Muscle layer of duodenum (tissue), 2 donors: Measurements from ENCODE around the gene C19orf81.

ENCODE experiments used
- H3K27ac ChIP-seq: one replicate; pipeline ENCODE4 v1.7.0; 2013; ENCODE audit warnings: mild to moderate bottlenecking, low read length
- H3K27me3 ChIP-seq: one replicate; pipeline ENCODE4 v1.7.0; 2013; ENCODE audit warnings: low read depth, mild to moderate bottlenecking, control low read depth, low read length
- H3K36me3 ChIP-seq, 2 donors: one replicate each; pipeline ENCODE4 v1.7.0; 2013; ENCODE audit warnings: low read length in 2 of 2, control low read depth in 1 of 2, mild to moderate bottlenecking in 1 of 2; ENCODE audit not compliant: insufficient read depth in 2 of 2, control insufficient read depth in 1 of 2
- H3K4me1 ChIP-seq, 2 donors: one replicate each; pipeline ENCODE4 v1.7.0; 2013; ENCODE audit warnings: low read length in 2 of 2, mild to moderate bottlenecking in 2 of 2, control low read depth in 1 of 2, moderate library complexity in 1 of 2; ENCODE audit not compliant: insufficient read depth in 2 of 2, control insufficient read depth in 1 of 2
- H3K4me3 ChIP-seq, 2 donors: one replicate each; pipeline ENCODE4 v1.7.0; 2013; ENCODE audit warnings: low read length in 2 of 2, low read depth in 1 of 2, mild to moderate bottlenecking in 1 of 2
- H3K9me3 ChIP-seq, 2 donors: one replicate each; pipeline ENCODE4 v1.7.0; 2013; ENCODE audit warnings: low read length in 2 of 2, control low read depth in 1 of 2, mild to moderate bottlenecking in 1 of 2; ENCODE audit not compliant: control insufficient read depth in 1 of 2
- donor health status: healthy.

The C19orf81 gene

DNA sequence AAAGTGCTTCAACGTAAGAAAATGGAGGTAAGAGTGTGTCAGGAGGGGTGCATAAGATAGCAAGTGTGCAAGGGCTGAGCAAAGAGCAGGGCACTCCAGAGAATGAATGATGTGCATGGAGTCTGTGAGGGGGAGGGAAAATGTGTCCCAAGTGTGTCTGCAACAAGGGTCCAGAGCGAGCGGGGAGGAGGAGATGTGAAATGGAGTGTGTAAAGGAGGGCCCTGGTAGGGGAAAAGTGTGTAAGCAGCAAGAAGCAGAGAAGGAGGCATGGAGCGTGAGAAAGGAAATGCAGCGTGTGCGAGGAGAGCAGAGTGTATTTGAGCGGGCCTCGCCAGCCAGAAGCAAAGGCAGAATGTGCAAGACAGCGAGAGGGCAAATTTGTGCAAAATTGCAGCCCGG lies 11.8 kb downstream of the C19orf81 start:
- H3K9me3 ChIP-seq = no peaks in the 10 kb centered on the region
- no peak overlapping the region for H3K4me3 ChIP-seq
- peaks cover 10% of the 10 kb centered on the region for H3K27me3 ChIP-seq
- no peaks in the 10 kb centered on the region for H3K36me3 ChIP-seq
- H3K27ac ChIP-seq = no peak overlapping the region
- peaks cover 0 to 13% of the 10 kb centered on the region in 2 donors for H3K4me1 ChIP-seq

DNA sequence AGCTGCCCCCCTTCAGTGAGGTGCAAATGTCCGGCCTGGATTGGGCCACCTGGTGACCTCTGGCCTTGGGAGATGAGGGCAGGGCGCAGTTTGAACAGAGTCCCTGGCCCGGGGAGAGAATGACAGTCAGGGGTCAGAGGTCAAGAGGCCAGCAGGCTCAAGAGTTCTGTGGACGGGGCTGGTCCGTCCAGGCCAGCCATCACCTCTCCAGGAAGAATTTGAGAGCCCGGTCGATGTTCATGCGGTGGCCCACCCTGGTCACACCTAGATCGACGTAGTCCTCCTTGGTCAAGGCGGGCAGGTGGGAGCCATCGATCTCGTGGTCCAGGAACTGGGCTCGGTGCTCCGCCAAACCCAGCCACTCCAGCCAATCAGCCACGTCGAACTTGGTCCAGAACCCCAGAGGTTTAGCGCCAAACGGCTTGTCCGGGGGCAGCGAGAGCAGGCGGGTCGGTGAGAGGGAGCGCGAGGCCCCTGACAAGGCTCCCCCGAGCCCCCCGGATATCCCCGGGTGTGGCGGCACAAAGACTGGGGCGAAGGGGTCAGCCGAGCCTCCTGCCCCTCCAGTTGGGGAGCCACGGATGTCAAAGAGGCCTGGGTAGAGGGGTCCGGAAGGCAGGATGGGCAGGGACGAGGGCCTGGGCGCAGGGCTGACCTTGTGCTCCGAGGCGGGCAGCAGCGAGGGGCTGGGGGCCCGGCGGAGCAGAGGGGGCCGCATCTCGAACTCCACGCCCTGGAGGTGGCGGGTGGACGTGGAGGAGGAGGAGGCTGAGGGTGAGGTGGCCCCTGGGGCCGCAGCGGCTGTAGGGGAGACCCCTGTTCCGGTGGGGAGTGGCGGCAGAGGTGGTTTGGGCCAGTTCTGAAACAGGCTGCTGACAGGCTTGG lies 12.8 kb downstream of the C19orf81 start:
- peaks cover 0 to 21% of the 10 kb centered on the region in 2 donors for H3K4me1 ChIP-seq
- H3K27ac ChIP-seq = no peak overlapping the region
- H3K27me3 ChIP-seq = peaks cover 15% of the 10 kb centered on the region
- no peak overlapping the region for H3K4me3 ChIP-seq
- H3K9me3 ChIP-seq = no peaks in the 10 kb centered on the region
- no peaks in the 10 kb centered on the region for H3K36me3 ChIP-seq

DNA sequence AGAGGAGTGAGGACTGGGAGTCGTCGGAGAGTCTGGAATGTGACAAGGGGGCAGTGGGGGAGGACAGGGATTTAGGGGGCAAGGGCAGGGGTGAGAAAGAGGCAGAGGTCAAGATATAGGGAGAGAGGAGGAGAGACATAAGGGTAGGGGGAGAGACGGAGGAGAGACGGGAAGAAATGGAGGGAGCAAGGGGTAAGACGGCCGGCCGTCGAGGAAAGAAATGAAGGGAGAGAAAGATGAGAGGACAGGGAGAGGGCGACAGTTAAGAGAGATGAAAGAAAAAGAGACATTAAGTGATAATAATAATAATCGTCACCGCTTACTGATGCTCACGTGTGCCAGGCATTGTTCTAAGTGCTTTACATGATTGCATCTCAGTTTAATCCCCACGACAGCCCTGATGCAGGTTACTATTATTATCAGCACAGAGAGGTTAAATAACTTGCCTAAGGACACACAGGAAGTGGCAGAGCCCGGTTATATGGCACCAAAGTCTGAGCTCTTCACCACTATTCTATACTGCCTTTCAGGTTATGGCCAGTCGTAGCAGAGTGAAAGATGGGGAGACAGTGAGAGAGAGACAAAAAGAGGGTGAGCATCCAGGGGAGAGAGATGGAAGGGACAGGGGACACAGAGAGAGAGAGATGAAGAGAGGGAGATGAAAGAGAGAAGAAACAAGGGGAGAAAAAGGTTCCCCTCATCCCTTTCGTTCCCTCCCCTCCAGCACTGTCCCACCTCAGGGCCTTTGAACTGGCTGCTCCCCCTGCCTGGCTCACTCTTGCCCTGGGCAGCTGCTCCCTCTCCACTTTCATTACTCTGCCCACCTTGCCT lies 13.6 kb downstream of the C19orf81 start:
- no peaks in the 10 kb centered on the region for H3K9me3 ChIP-seq
- no peak overlapping the region for H3K27ac ChIP-seq
- H3K4me1 ChIP-seq = peaks cover 0 to 29% of the 10 kb centered on the region in 2 donors
- no peak overlapping the region for H3K4me3 ChIP-seq
- H3K27me3 ChIP-seq = peaks cover 15% of the 10 kb centered on the region
- H3K36me3 ChIP-seq = no peaks in the 10 kb centered on the region

DNA sequence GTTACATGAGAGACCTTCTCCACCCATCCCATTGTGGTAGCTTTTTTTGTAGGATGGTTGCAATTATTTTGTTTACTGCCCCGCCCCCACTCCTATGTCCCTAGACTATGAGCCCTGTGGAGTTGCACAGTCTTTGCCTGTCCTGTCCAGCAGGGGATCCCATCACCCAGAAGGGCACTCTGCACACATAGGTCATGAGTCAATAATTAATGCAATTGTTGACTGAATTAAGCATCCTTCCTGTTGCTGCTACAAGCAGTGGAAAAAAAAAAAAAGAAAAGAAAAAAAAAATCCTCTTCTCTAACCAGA lies 14.2 kb downstream of the C19orf81 start:
- Histone ChIP-seq H3K4me1 (peaks cover 0 to 29% of the 10 kb centered on the region in 2 donors), H3K27me3 (peaks cover 15% of the 10 kb centered on the region), H3K27ac (no peak overlapping the region), H3K36me3 (no peaks in the 10 kb centered on the region), H3K4me3 (no peak overlapping the region), H3K9me3 (no peaks in the 10 kb centered on the region)

DNA sequence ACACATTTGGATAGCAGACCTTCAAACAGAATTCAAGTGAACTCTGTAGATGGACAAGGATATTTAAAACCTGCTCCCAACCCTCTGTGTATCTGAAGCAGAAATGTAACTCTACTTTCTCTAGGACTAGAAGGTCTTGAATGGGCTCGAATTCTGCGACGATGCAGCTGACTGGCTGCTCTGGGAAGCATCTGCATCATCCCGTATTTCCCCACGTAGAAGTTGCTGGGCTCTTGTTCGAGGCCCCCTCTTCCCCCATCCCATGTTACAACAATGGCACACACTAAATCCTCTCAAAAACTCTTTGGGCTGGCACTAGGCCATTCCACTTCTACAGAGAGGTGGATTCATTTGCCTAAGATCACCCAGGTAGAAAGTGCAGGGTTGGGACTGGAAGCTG lies 15.0 kb downstream of the C19orf81 start:
- Histone ChIP-seq H3K27ac (no peak overlapping the region), H3K9me3 (no peaks in the 10 kb centered on the region), H3K27me3 (peaks cover 11% of the 10 kb centered on the region), H3K36me3 (no peaks in the 10 kb centered on the region), H3K4me1 (peaks cover 0 to 24% of the 10 kb centered on the region in 2 donors), H3K4me3 (no peak overlapping the region)

DNA sequence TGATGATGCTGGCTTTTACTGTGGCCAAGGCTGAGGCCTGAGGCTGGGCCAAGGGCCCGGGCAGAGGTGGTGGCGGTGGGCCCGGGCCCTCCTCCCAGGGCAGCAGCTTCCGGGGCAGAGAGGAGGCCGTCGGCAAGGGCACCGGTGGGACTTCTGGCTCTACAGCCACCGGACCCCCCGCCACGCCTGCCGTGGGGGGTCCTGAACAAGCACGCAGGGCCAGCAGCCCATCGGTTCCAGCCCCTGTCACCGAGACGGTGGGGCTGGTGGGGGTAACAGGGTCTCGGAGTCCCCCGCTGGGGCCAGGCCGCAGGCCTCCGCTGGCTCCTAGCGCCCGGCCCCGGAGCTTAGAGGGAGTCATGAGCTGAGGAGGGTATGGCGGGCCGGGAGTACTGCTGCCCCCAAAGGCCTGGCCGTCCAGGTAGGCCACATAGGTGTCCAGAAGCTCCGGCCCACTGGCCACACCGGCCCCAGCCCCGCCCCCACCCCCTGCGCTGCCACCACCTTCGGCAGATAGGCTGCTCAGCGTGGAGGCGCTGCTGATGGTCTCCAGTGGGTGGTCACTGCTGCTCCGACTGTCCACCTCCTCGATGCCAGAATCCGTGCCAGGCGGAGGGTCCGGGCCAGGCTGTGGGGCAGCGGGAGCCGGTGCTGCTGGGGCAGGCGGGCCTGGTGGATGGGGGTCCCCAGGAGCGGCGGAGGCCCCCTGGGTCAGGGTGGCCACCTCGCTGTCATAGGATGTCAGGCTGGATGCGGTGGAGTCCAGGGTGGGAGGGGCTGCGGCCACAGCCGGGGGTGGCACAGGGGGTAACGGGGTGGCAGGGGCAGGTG lies 17.3 kb downstream of the C19orf81 start:
- H3K4me1 ChIP-seq = peaks cover 0 to 22% of the 10 kb centered on the region in 2 donors
- no peaks in the 10 kb centered on the region for H3K9me3 ChIP-seq
- H3K36me3 ChIP-seq = no peaks in the 10 kb centered on the region
- no peak overlapping the region for H3K27ac ChIP-seq
- H3K4me3 ChIP-seq = no peak overlapping the region
- peaks cover 21% of the 10 kb centered on the region for H3K27me3 ChIP-seq

DNA sequence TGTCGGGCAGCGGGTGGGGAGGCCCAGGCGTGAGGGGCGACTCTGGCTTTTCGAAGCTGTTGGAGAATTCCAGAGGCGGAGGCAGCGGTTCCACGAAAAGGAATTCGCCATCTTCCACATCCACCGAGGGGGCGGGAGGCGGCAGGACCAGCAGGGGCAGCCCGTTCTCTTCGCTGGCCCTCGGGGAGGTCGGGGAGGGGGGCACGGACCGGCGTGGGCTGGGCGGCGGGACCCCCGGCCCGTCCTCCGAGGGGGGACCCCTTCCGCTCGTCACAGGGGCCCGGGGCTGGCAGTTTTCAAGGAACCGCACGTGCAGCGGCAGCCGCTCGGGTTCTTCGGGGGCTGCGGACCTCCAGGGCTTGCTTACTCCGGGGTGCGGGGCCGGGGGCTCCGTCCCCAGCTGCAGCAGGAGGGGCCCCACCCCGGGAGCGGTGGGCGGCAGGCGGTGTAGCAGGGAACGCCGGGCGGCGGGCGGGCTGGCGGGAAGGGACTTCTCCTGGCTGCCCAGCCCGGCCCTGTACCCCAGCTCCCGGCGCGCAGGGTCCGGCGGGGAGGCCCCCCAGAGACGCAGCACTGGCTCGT lies 18.0 kb downstream of the C19orf81 start:
- Histone ChIP-seq H3K36me3 (no peaks in the 10 kb centered on the region), H3K9me3 (no peaks in the 10 kb centered on the region), H3K27me3 (peaks cover 21% of the 10 kb centered on the region), H3K4me3 (no peak overlapping the region), H3K27ac (no peak overlapping the region), H3K4me1 (peaks cover 0 to 22% of the 10 kb centered on the region in 2 donors)

DNA sequence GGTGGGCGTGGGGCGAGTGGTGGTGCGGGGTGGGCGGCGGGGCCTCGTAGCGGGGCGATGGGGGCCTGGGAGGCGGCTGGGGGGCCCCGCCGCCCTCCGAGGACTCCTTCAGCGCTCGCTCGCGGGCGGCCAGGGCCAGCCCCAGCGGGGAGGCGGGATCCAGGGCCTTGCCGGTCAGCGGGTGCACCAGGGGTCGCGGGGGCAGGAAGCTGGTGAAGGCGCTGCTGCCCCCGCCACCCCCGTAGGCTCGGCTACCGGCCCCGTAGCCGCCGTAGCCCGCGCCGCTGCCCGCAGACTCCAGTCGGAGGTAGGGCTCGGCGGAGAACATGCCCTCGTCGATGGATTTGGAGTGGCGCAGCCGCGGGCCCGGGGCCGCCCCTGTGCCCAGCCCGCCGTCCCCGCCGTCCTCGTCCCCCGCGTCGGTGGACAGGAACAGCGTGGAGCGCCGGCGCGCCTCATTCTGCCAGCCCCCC lies 18.6 kb downstream of the C19orf81 start:
- no peaks in the 10 kb centered on the region for H3K9me3 ChIP-seq
- H3K27ac ChIP-seq = no peak overlapping the region
- H3K36me3 ChIP-seq = no peaks in the 10 kb centered on the region
- no peak overlapping the region for H3K4me3 ChIP-seq
- H3K27me3 ChIP-seq = peaks cover 21% of the 10 kb centered on the region
- H3K4me1 ChIP-seq = peaks cover 0 to 22% of the 10 kb centered on the region in 2 donors

DNA sequence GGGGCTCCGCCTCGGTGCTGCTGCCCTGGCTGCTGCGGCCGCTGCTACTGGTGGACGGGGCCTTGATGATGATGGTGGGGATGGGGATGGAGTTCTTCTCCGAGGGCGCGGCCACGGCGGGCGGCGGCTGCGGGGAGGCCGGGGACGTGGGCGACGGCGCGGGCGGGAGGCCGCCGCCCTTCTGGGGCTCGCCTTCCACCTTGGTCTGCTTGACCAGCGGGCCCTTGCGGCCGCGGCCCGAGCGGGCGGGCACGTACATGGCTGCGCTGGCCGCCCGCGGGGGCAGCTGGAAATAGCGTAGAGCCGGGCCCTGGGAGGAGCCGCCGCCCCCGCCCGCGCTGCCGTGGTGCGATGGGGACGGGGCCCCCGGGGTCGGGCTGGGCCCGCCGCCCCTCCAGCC lies 19.2 kb downstream of the C19orf81 start:
- Histone ChIP-seq H3K36me3 (no peaks in the 10 kb centered on the region), H3K4me3 (no peak overlapping the region), H3K27ac (no peak overlapping the region), H3K9me3 (no peaks in the 10 kb centered on the region), H3K27me3 (peaks cover 21% of the 10 kb centered on the region), H3K4me1 (peaks cover 0 to 22% of the 10 kb centered on the region in 2 donors)

DNA sequence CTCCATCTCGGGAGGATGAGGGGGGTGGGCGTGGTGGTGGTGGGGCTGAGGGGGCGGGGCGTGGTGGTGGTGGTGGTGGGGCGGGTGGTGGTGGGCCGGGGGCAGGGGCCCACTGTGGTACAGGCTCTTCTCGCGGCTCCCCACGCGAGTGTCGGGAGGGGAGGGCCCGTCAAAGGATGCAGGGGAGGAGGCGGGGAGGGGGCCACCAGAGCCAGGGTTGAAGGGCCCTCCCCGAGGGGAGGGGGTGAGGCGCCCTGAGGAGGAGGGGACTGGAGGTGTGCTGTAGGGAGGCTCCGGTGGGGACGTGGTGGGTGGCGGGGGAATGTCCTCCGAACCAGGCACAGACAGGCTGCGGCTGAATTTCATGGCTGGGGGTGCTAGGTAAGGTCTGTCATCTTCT lies 19.6 kb downstream of the C19orf81 start:
- H3K4me3 ChIP-seq = no peak overlapping the region
- H3K27ac ChIP-seq = no peak overlapping the region
- H3K4me1 ChIP-seq = peaks cover 0 to 22% of the 10 kb centered on the region in 2 donors
- no peaks in the 10 kb centered on the region for H3K9me3 ChIP-seq
- no peaks in the 10 kb centered on the region for H3K36me3 ChIP-seq
- peaks cover 21% of the 10 kb centered on the region for H3K27me3 ChIP-seq
